HL-60 (cell line): ENCODE data around the gene PSMA8.

Experiments used
- DNase-seq, 2 experiments: peaks; one replicate each; pipeline ENCODE4 v3.0.0-alpha.2; 2010 to 2020; ENCODE audit warnings: low read depth in 1 of 2, low spot score in 1 of 2
- H3K27ac ChIP-seq: fragments of 250-450 bp; sonication (Bioruptor Pico); replicated peaks from 2 replicates; pipeline ENCODE4 v1.5.1; 2020; ENCODE audit warnings: mild to moderate bottlenecking, moderate library complexity
- H3K27me3 ChIP-seq: fragments of 250-450 bp; sonication (Bioruptor Pico); 2 replicates; pipeline ENCODE4 v1.5.1; 2021; ENCODE audit warnings: mild to moderate bottlenecking, moderate library complexity; ENCODE audit not compliant: insufficient read depth, poor library complexity, severe bottlenecking
- H3K4me3 ChIP-seq: replicated peaks from 2 replicates; pipeline ENCODE4 v1.5.1; 2011; ENCODE audit warnings: mild to moderate bottlenecking, control low read depth, low read length; ENCODE audit not compliant: insufficient read depth
- GABPA ChIP-seq: IDR thresholded peaks from 2 replicates; pipeline ENCODE4 v1.6.1; 2012; ENCODE audit warnings: low read depth
- POLR2AphosphoS5 ChIP-seq: IDR thresholded peaks from 2 replicates; pipeline ENCODE4 v1.6.1; 2012; ENCODE audit warnings: low read depth
- SPI1 ChIP-seq: IDR thresholded peaks from 2 replicates; pipeline ENCODE4 v1.6.1; 2012; ENCODE audit warnings: low read depth, mild to moderate bottlenecking, borderline replicate concordance
- TF ChIP-seq, protein P1 (sequence below): IDR thresholded peaks from 2 replicates; pipeline ENCODE4 v1.6.1; 2012; ENCODE audit warnings: low read depth; ENCODE audit not compliant: insufficient replicate concordance
- TF ChIP-seq, protein P2 (sequence below): IDR thresholded peaks from one replicate; pipeline ENCODE4 v1.5.1; 2011; ENCODE audit warnings: low read length, control low read depth, inconsistent platforms; ENCODE audit not compliant: insufficient read depth

Gene PSMA8

DNA sequence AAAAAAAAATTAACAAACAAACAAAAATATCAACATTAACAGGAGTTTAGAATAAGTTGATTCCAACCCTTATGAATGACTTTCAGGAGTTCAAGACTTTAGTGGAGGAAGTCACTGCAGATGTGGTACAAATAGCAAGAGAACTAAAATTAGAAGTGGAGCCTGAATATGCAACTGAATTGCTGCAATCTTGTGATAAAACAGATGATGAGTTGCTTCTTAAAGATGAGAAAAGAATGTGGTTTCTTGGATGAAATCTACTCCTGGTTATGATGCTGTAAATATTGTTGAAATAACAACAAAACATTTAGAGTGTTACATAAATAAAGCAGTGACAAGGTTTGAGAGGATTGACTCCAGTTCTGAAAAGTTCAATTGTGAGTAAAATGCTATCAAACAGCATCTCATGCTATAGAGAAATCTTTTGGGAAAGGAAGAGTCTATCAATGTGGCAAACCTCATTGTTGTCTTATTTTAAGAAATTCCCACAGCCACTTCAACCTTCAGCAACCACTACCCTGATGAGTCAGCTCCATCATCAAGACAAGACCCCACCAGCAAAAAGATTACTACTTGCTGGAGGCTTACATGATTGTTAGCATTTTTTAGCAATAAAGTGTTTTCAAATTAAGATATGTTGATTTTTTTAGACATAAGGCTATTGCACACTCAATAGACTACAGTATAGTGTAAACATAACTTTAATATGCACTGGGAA lies 49.9 kb downstream of the PSMA8 start:
- no peak for DNase-seq
- Histone ChIP-seq H3K27ac (no peak overlapping the region), H3K27me3 (no peaks in the 10 kb centered on the region), H3K4me3 (no peak overlapping the region)
- TF ChIP-seq POLR2AphosphoS5 (no peak), GABPA (no peak), SPI1 (no peak)
- TF ChIP-seq, protein P1, sequence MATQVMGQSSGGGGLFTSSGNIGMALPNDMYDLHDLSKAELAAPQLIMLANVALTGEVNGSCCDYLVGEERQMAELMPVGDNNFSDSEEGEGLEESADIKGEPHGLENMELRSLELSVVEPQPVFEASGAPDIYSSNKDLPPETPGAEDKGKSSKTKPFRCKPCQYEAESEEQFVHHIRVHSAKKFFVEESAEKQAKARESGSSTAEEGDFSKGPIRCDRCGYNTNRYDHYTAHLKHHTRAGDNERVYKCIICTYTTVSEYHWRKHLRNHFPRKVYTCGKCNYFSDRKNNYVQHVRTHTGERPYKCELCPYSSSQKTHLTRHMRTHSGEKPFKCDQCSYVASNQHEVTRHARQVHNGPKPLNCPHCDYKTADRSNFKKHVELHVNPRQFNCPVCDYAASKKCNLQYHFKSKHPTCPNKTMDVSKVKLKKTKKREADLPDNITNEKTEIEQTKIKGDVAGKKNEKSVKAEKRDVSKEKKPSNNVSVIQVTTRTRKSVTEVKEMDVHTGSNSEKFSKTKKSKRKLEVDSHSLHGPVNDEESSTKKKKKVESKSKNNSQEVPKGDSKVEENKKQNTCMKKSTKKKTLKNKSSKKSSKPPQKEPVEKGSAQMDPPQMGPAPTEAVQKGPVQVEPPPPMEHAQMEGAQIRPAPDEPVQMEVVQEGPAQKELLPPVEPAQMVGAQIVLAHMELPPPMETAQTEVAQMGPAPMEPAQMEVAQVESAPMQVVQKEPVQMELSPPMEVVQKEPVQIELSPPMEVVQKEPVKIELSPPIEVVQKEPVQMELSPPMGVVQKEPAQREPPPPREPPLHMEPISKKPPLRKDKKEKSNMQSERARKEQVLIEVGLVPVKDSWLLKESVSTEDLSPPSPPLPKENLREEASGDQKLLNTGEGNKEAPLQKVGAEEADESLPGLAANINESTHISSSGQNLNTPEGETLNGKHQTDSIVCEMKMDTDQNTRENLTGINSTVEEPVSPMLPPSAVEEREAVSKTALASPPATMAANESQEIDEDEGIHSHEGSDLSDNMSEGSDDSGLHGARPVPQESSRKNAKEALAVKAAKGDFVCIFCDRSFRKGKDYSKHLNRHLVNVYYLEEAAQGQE, result no peak
- TF ChIP-seq, protein P2, sequence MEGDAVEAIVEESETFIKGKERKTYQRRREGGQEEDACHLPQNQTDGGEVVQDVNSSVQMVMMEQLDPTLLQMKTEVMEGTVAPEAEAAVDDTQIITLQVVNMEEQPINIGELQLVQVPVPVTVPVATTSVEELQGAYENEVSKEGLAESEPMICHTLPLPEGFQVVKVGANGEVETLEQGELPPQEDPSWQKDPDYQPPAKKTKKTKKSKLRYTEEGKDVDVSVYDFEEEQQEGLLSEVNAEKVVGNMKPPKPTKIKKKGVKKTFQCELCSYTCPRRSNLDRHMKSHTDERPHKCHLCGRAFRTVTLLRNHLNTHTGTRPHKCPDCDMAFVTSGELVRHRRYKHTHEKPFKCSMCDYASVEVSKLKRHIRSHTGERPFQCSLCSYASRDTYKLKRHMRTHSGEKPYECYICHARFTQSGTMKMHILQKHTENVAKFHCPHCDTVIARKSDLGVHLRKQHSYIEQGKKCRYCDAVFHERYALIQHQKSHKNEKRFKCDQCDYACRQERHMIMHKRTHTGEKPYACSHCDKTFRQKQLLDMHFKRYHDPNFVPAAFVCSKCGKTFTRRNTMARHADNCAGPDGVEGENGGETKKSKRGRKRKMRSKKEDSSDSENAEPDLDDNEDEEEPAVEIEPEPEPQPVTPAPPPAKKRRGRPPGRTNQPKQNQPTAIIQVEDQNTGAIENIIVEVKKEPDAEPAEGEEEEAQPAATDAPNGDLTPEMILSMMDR, result no peak

DNA sequence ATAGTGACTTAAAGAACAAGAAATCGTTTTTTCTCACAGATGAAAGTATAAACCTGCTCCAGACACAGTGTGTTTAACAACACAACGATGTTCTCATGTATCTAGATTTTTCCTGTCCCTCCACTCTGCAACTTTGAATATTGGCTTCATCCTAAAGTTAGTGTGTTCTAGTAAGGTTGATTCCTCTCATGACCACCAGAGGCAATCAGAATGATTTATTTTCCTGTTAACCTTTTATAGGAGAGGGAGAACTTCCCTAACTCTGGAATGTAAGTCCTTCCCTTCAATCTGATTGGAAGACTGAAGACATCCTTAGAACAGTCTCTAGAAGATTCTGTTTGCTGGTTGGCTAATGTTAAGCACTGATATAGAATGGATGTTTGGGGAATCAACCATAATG lies 51.6 kb downstream of the PSMA8 start:
- H3K27me3 ChIP-seq, result no peaks in the 10 kb centered on the region
- no peak for TF ChIP-seq GABPA
- TF ChIP-seq, protein P2, result no peak
- TF ChIP-seq POLR2AphosphoS5, result no peak
- no peak for TF ChIP-seq SPI1
- TF ChIP-seq, protein P1, result no peak
- H3K4me3 ChIP-seq, result no peak overlapping the region
- no peak overlapping the region for H3K27ac ChIP-seq
- no peak for DNase-seq

DNA sequence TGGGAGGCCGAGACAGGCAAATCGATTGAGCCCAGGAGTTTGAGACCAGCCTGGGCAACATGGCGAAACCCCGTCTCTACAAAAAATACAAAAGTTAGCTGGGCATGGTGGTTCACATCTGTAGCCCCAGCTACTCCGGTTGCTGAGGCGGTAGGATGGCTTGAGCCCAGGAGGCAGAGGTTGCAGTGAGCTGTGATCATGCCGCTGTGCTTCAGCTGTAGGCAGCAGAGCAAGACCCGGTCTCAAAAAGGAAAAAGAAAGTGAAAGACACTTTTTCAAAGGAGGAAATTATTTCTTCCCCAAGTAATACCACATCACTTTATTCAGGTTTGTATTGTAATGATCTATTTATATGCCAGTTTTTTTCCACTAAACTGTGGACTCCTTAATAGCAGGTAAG lies 56.8 kb downstream of the PSMA8 start:
- no peak overlapping the region for H3K4me3 ChIP-seq
- TF ChIP-seq POLR2AphosphoS5, result no peak
- no peak for TF ChIP-seq SPI1
- no peak for TF ChIP-seq GABPA
- no peak for DNase-seq
- no peaks in the 10 kb centered on the region for H3K27me3 ChIP-seq
- no peak overlapping the region for H3K27ac ChIP-seq

DNA sequence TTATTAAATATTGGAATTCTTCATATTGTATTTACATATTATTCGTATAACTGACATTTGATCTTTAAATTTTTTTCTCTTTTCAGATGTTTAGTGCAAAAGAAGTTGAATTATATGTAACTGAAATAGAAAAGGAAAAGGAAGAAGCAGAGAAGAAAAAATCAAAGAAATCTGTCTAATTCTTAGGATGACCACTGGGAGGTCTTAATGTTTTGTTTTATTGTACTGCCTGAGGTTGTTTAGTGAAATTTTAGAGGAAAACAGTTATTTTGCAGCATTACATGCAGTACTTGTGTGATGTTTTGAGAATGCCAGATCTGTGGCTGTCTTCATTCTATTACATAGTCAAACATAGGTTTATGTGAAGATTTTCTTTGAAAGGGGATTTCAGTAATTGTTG lies 58.6 kb downstream of the PSMA8 start:
- no peak for TF ChIP-seq GABPA
- TF ChIP-seq, protein P1, result no peak
- no peak for TF ChIP-seq SPI1
- TF ChIP-seq POLR2AphosphoS5, result no peak
- TF ChIP-seq, protein P2, result no peak
- Histone ChIP-seq H3K27ac (no peak overlapping the region), H3K27me3 (no peaks in the 10 kb centered on the region), H3K4me3 (no peak overlapping the region)
- no peak for DNase-seq
